RWPE2 (cell line): ENCODE measurements around the gene TPRN.
A peak's percentile ranks its signal among the peaks of the same experiment; 100 is the strongest.

Experiments
- ATAC-seq: fragments of 200-7000 bp; cut with Tn5 transposase; 3 replicates; pipeline ENCODE4 v1.9.1; 2021; ENCODE audit warnings: low read depth
- DNase-seq: peaks from one replicate; pipeline ENCODE4 v3.0.0-alpha.2; 2020; ENCODE audit warnings: low spot score
- H3K27ac ChIP-seq: fragments of 450-650 bp; 2 replicates; pipeline ENCODE4 v1.5.1; 2017; ENCODE audit warnings: mild to moderate bottlenecking; ENCODE audit not compliant: poor library complexity, severe bottlenecking
- H3K27me3 ChIP-seq: fragments of 250-450 bp; sonication (Bioruptor Pico); 2 replicates; pipeline ENCODE4 v1.5.1; 2021; ENCODE audit warnings: mild to moderate bottlenecking, moderate library complexity; ENCODE audit not compliant: insufficient read depth, poor library complexity, severe bottlenecking
- H3K36me3 ChIP-seq: fragments of 250-450 bp; sonication (Bioruptor Pico); 2 replicates; pipeline ENCODE4 v1.5.1; 2020; ENCODE audit warnings: low read depth, mild to moderate bottlenecking, moderate library complexity
- H3K4me1 ChIP-seq: fragments of 250-450 bp; sonication (Bioruptor Pico); 2 replicates; pipeline ENCODE4 v1.5.1; 2021; ENCODE audit warnings: mild to moderate bottlenecking, moderate library complexity; ENCODE audit not compliant: insufficient read depth, poor library complexity, severe bottlenecking
- H3K4me3 ChIP-seq: fragments of 250-450 bp; sonication (Bioruptor Pico); 2 replicates; pipeline ENCODE4 v1.5.1; 2021; ENCODE audit warnings: mild to moderate bottlenecking, moderate library complexity; ENCODE audit not compliant: severe bottlenecking
- H3K9me3 ChIP-seq: fragments of 250-450 bp; sonication (Bioruptor Pico); 2 replicates; pipeline ENCODE4 v1.5.1; 2021; ENCODE audit warnings: mild to moderate bottlenecking, moderate library complexity; ENCODE audit not compliant: severe bottlenecking
- TF ChIP-seq, protein P1 (sequence below): fragments of 450-650 bp; IDR thresholded peaks from one replicate; pipeline ENCODE4 v1.5.1; 2017; ENCODE audit warnings: mild to moderate bottlenecking, moderate library complexity; ENCODE audit not compliant: poor library complexity, severe bottlenecking

Gene TPRN

DNA sequence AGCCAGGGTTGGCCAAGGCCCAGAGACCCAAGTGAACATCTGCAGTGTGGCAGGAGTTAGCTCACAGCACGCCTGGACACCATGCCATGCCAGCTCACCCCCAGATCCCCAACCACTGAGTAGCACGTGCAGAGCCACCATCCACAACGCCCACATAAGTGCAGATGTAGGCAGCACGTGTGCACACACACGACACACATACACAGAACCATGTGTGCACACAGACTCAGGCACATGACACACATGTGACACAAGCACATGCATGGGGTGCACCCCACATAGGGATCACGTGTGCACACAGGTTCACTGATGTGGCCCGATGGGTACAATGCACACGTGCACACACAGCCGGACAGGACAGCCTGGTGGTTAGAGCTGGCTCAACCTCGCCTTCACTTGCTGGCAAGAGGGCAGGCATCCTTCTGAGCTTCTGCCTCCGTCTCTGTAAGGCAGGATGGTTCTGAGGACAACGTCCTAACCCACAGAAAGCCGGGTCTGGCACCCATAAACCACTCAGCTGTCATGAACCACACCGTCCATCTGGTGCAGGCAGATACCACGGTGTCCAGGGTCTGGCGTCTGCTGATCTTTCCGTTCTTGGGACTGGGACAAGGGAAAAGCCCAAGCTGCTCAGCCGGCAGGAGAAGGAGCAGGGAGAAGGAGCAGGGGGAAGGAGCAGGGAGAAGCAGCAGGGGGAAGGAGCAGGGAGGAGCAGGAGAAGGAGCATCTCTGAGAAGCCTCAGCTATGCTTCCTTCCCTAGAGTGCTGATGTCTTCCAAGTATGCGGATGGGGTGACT, 42.7 kb downstream of the TPRN start:
- no peak for ATAC-seq
- no peak for DNase-seq
- H3K27ac ChIP-seq = no peak overlapping the region
- H3K4me1 ChIP-seq = no peaks in the 10 kb centered on the region
- peaks cover 41% of the 10 kb centered on the region for H3K27me3 ChIP-seq
- TF ChIP-seq, protein P1, sequence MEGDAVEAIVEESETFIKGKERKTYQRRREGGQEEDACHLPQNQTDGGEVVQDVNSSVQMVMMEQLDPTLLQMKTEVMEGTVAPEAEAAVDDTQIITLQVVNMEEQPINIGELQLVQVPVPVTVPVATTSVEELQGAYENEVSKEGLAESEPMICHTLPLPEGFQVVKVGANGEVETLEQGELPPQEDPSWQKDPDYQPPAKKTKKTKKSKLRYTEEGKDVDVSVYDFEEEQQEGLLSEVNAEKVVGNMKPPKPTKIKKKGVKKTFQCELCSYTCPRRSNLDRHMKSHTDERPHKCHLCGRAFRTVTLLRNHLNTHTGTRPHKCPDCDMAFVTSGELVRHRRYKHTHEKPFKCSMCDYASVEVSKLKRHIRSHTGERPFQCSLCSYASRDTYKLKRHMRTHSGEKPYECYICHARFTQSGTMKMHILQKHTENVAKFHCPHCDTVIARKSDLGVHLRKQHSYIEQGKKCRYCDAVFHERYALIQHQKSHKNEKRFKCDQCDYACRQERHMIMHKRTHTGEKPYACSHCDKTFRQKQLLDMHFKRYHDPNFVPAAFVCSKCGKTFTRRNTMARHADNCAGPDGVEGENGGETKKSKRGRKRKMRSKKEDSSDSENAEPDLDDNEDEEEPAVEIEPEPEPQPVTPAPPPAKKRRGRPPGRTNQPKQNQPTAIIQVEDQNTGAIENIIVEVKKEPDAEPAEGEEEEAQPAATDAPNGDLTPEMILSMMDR = no peak
- H3K36me3 ChIP-seq = no peaks in the 10 kb centered on the region
- no peak overlapping the region for H3K4me3 ChIP-seq
- no peaks in the 10 kb centered on the region for H3K9me3 ChIP-seq

GRCh38 chr9:137156567-137157375, 43.8 kb downstream of the TPRN start:
- TF ChIP-seq, protein P1 = no peak
- peak overlapping the region; percentile 5 for H3K4me3 ChIP-seq
- ATAC-seq (peak; percentile 46), DNase-seq (no peak)
- H3K4me1 ChIP-seq = no peaks in the 10 kb centered on the region
- H3K27me3 ChIP-seq = peaks cover 30% of the 10 kb centered on the region
- no peaks in the 10 kb centered on the region for H3K36me3 ChIP-seq
- H3K9me3 ChIP-seq = no peaks in the 10 kb centered on the region
- H3K27ac ChIP-seq = no peak overlapping the region

GRCh38 chr9:137152844-137153405, 47.6 kb downstream of the TPRN start:
- Histone ChIP-seq H3K9me3 (no peaks in the 10 kb centered on the region), H3K27me3 (peaks cover 5% of the 10 kb centered on the region), H3K36me3 (no peaks in the 10 kb centered on the region), H3K4me3 (no peak overlapping the region), H3K4me1 (no peaks in the 10 kb centered on the region), H3K27ac (no peak overlapping the region)
- DNase-seq (no peak), ATAC-seq (no peak)
- TF ChIP-seq, protein P1 = no peak

GRCh38 chr9:137150617-137151457, 49.7 kb downstream of the TPRN start:
- DNase-seq (no peak), ATAC-seq (peak; percentile 56)
- H3K9me3 ChIP-seq = no peaks in the 10 kb centered on the region

More at GRCh38 chr9:137150617-137151457, 49.7 kb downstream of the TPRN start:
- Histone ChIP-seq H3K27ac (no peak overlapping the region), H3K4me3 (no peak overlapping the region), H3K36me3 (no peaks in the 10 kb centered on the region), H3K4me1 (no peaks in the 10 kb centered on the region), H3K27me3 (peaks cover 8% of the 10 kb centered on the region)
- TF ChIP-seq, protein P1 = no peak
